ENCODE measurements around the gene SORBS1. TPM values are rescaled to one million over a fixed set of nuclear protein-coding genes. Genes with fewer than 3 reads are reported as not detected.

SORBS1 gene
- total RNA-seq, 1 experiment from 2014 or later, result 0.56 TPM

DNA sequence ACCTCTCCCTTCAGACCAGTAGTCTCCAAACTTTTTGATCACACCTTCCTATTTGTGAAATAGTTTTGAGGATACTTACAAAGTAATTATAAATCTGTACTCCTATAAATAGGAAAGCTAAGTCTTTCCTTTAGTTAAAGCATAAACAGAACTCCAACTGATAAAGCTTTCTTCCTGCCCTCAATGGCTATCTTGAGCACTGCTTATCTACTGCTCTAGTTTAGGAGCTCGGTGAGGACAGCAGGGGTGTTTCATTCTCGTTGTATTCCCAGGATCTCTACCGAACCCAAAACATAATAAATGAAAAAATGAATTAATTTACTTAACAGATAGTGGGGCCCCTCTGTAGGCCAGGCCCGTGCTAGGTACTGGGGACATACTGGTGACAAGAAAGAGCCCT, 17.7 kb downstream of the SORBS1 start:
- Histone ChIP-seq H3K9me3 (ENCODE audit: low read depth, low read length, poor library complexity, severe bottlenecking) (no peaks in the 10 kb centered on the region), H3K27me3 (replicated peaks; ENCODE audit: insufficient read depth, low read depth, low read length, poor library complexity) (peaks cover 2% of the 10 kb centered on the region), H3K4me3 (ENCODE audit: low read depth, low read length, poor library complexity, severe bottlenecking) (no peak overlapping the region), H3K36me3 (ENCODE audit: insufficient read depth, low read length, poor library complexity, severe bottlenecking) (no peaks in the 10 kb centered on the region), H3K4me1 (ENCODE audit: insufficient read depth, low read length, poor library complexity, severe bottlenecking) (no peaks in the 10 kb centered on the region), H3K27ac (ENCODE audit: low read depth, low read length, poor library complexity, severe bottlenecking) (no peak overlapping the region)
- intact Hi-C loops (cut with micrococcal nuclease; ENCODE audit: unreplicated experiment), result no loop called here
- CTCF ChIA-PET, result no interaction called here
- POLR2A ChIA-PET (ENCODE audit: low non-redundant PET), result no interaction called here
- TF ChIP-seq, protein P1, sequence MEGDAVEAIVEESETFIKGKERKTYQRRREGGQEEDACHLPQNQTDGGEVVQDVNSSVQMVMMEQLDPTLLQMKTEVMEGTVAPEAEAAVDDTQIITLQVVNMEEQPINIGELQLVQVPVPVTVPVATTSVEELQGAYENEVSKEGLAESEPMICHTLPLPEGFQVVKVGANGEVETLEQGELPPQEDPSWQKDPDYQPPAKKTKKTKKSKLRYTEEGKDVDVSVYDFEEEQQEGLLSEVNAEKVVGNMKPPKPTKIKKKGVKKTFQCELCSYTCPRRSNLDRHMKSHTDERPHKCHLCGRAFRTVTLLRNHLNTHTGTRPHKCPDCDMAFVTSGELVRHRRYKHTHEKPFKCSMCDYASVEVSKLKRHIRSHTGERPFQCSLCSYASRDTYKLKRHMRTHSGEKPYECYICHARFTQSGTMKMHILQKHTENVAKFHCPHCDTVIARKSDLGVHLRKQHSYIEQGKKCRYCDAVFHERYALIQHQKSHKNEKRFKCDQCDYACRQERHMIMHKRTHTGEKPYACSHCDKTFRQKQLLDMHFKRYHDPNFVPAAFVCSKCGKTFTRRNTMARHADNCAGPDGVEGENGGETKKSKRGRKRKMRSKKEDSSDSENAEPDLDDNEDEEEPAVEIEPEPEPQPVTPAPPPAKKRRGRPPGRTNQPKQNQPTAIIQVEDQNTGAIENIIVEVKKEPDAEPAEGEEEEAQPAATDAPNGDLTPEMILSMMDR (conservative IDR thresholded peaks at IDR 0.05; ENCODE audit: low read depth, low read length), result no peak
- no peak for TF ChIP-seq EZH2 (IDR thresholded peaks at IDR 0.05; ENCODE audit: borderline replicate concordance, low read depth, low read length, poor library complexity, severe bottlenecking)
- BruUV-seq (replicated peaks), result no TSS peak
- DNase-seq (ENCODE audit: low spot score), result no peak

DNA sequence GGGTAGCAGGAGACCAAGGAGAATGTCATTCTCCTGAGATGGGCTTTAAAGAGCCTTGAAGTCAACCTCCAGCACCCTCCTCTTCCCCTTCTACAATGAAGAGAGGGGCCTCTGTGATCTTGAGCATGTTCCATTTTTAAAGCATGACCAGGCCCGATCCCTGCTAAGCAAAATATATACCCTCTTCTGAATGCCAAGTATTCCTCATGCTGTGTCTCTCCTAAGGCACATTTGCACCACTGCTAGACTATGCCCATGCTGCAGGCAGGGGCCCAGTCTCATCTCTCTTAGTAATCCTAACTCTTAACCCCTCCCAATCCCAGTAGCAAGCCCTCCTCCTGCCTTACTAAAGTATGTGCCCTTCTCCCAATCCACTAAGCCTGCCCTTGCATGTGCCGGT, 18.4 kb downstream of the SORBS1 start:
- no TSS peak for BruUV-seq (replicated peaks)
- POLR2A ChIA-PET (ENCODE audit: low non-redundant PET), result no interaction called here
- CTCF ChIA-PET, result no interaction called here
- H3K36me3 ChIP-seq (ENCODE audit: insufficient read depth, low read length, poor library complexity, severe bottlenecking), result no peaks in the 10 kb centered on the region
- no peak for TF ChIP-seq EZH2 (IDR thresholded peaks at IDR 0.05; ENCODE audit: borderline replicate concordance, low read depth, low read length, poor library complexity, severe bottlenecking)
- TF ChIP-seq, protein P1 (conservative IDR thresholded peaks at IDR 0.05; ENCODE audit: low read depth, low read length), result no peak
- intact Hi-C loops (cut with micrococcal nuclease; ENCODE audit: unreplicated experiment), result no loop called here
- H3K27ac ChIP-seq (ENCODE audit: low read depth, low read length, poor library complexity, severe bottlenecking), result no peak overlapping the region
- H3K27me3 ChIP-seq (replicated peaks; ENCODE audit: insufficient read depth, low read depth, low read length, poor library complexity), result no peaks in the 10 kb centered on the region
- H3K4me3 ChIP-seq (ENCODE audit: low read depth, low read length, poor library complexity, severe bottlenecking), result no peak overlapping the region
- DNase-seq (ENCODE audit: low spot score), result no peak
- H3K4me1 ChIP-seq (ENCODE audit: insufficient read depth, low read length, poor library complexity, severe bottlenecking), result no peaks in the 10 kb centered on the region
- H3K9me3 ChIP-seq (ENCODE audit: low read depth, low read length, poor library complexity, severe bottlenecking), result no peaks in the 10 kb centered on the region

DNA sequence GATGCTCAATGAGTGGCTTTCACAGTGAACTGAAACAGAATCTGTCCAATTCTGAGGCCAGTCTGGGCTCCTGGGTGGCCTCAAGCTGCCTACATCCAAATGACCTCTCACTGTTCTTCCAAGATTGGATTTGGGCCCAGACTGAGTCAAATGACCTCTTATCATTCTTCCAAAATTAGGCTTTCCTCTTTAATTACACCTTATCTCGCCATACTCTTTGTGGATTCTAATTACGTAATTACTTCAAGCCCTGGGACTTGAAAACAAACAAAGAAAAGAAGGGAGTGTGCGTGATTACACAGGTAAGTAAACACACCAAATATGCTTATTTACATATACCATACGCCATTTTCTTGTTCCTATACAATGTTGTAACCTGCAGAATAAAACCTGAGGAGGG, 18.8 kb downstream of the SORBS1 start:
- Histone ChIP-seq H3K4me3 (ENCODE audit: low read depth, low read length, poor library complexity, severe bottlenecking) (no peak overlapping the region), H3K27me3 (replicated peaks; ENCODE audit: insufficient read depth, low read depth, low read length, poor library complexity) (no peaks in the 10 kb centered on the region), H3K36me3 (ENCODE audit: insufficient read depth, low read length, poor library complexity, severe bottlenecking) (no peaks in the 10 kb centered on the region), H3K9me3 (ENCODE audit: low read depth, low read length, poor library complexity, severe bottlenecking) (no peaks in the 10 kb centered on the region), H3K4me1 (ENCODE audit: insufficient read depth, low read length, poor library complexity, severe bottlenecking) (no peaks in the 10 kb centered on the region), H3K27ac (ENCODE audit: low read depth, low read length, poor library complexity, severe bottlenecking) (no peak overlapping the region)
- no TSS peak for BruUV-seq (replicated peaks)
- CTCF ChIA-PET, result no interaction called here
- POLR2A ChIA-PET (ENCODE audit: low non-redundant PET), result no interaction called here
- no peak for DNase-seq (ENCODE audit: low spot score)
- TF ChIP-seq, protein P1 (conservative IDR thresholded peaks at IDR 0.05; ENCODE audit: low read depth, low read length), result no peak
- no peak for TF ChIP-seq EZH2 (IDR thresholded peaks at IDR 0.05; ENCODE audit: borderline replicate concordance, low read depth, low read length, poor library complexity, severe bottlenecking)
- intact Hi-C loops (cut with micrococcal nuclease; ENCODE audit: unreplicated experiment), result no loop called here

Data from A673 (cell line).